Measurements from ENCODE around the gene TMEM273.

The TMEM273 gene

GRCh38 chr10:49111320-49111698, 76.9 kb downstream of the TMEM273 start:
- H3K27ac ChIP-seq, result no peak overlapping the region
- no peak for TF ChIP-seq CTCF (conservative IDR thresholded peaks at IDR 0.05; ENCODE audit: low read depth)
- ChIA-PET CTCF (no interaction called here), POLR2A (ENCODE audit: low non-redundant PET) (no interaction called here)
- no peak for DNase-seq (ENCODE audit: low spot score)

DNA sequence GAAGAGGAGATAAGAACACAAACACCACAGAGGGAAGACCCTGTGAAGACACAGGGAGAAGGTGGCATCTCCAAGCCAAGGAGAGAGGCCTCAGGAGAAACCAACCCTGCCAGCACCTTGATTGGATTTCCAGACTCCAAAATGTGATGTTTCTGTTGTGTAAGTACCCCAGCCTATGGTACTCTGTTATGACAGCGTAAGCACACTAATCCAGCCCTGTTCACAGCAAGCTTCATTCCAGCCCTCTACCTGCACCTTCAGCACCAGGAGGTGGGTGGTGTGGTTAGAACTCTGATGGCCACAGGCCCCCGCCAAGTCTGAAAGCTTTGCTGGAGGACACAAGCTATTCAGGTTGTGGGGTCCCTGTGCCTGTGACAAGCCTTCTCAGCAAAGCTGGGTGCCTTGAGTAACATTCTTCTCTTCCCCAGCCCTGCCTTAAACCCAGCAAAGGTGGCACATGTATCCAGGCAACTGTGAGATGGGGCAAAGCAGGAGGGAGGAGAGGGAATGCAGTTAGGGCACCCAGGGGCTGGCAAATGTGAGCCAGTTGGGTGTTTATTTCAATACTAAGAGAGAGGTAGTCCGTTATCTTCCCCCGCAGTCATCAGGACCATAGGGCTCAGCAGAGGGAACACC, 77.4 kb downstream of the TMEM273 start:
- H3K27ac ChIP-seq, result no peak overlapping the region
- POLR2A ChIA-PET (ENCODE audit: low non-redundant PET), result no interaction called here
- no peak for TF ChIP-seq CTCF (conservative IDR thresholded peaks at IDR 0.05; ENCODE audit: low read depth)
- no peak for DNase-seq (ENCODE audit: low spot score)
- CTCF ChIA-PET, result interaction anchor here (0.6 kb wide), 1 partner anchor 1917 kb away, joined by 3 read pairs; no protein-coding TSS in a partner anchor

DNA sequence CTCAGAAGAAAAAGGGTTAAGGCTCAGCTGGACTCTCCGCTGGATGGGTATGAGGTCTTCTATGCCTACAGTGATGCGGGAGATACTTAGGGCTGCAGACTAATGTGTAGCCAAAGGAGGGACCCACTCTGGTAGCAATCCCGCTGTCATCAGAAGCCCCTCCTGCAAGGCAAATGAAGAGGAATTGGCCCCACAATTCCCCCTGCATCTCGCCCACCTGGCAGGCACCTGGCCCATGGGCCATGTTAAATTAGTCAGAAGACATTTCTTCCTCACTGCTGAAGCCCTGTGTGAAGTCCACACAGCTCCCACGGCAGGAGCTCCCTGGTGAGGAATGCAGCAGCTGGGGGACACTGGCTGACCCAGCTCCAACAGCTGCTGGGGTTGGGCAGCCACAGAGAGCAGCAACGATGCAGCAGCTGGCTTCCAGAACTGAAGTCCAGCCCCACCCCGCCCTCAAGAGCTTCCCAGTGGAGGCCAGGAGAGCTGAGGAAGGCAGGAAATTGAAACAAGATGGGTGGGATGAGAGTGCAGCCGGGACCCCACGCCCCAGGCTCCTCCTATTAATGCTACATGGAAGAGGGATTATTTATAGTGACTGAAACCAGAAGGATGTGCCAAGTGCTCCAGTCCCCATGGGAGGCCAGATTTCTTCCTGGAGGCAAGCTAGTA, 78.4 kb downstream of the TMEM273 start:
- DNase-seq (ENCODE audit: low spot score), result no peak
- CTCF ChIA-PET, result interaction anchor here (0.6 kb wide), 1 partner anchor 1681 kb away, joined by 3 read pairs; no protein-coding TSS in a partner anchor
- H3K27ac ChIP-seq, result no peak overlapping the region
- POLR2A ChIA-PET (ENCODE audit: low non-redundant PET), result no interaction called here
- TF ChIP-seq CTCF (conservative IDR thresholded peaks at IDR 0.05; ENCODE audit: low read depth), result no peak

GRCh38 chr10:49108656-49109055, 79.5 kb downstream of the TMEM273 start:
- TF ChIP-seq CTCF (conservative IDR thresholded peaks at IDR 0.05; ENCODE audit: low read depth), result no peak
- POLR2A ChIA-PET (ENCODE audit: low non-redundant PET), result no interaction called here
- no peak for DNase-seq (ENCODE audit: low spot score)
- CTCF ChIA-PET, result no interaction called here
- no peak overlapping the region for H3K27ac ChIP-seq

GRCh38 chr10:49107887-49108267, 80.3 kb downstream of the TMEM273 start:
- CTCF ChIA-PET, result no interaction called here
- POLR2A ChIA-PET (ENCODE audit: low non-redundant PET), result no interaction called here
- no peak overlapping the region for H3K27ac ChIP-seq
- no peak for DNase-seq (ENCODE audit: low spot score)
- TF ChIP-seq CTCF (conservative IDR thresholded peaks at IDR 0.05; ENCODE audit: low read depth), result no peak

DNA sequence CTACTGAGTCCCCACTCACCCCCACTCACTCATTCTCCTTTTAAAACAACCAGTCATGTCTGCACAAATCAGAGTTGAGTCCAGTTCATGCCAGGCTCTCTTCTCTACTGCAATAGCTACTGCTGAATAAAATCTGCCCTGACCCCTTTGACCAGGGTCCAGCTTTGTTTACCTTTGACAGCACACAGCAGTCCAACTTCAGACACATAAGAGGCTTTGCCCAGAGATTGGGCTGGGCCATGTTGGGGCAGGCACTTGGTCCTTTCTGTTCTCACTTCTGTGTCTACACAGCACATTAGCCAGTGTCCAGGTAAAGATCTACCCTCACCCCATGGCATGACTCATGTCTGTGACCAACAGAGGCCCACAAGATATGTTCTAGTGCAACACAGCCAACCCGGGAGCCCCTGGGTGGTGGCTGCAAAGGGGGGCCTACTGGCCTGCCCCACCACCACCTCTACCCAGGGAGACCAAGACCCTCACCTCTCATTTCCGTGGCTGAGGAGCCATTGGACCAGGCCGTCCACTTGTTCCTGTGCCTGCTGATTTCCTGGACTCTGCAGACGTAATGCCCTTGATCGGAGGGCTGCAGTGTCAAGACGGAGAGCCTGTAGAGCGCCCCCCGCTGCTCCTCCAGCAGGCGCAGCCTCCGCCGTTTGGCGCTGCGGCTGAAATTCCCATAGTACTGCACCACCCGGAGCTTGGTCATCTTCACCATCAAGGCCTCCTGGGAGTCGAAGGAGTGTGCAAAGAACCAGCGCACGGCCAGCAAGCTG, 80.9 kb downstream of the TMEM273 start:
- no peak overlapping the region for H3K27ac ChIP-seq
- no peak for TF ChIP-seq CTCF (conservative IDR thresholded peaks at IDR 0.05; ENCODE audit: low read depth)
- ChIA-PET POLR2A (ENCODE audit: low non-redundant PET) (no interaction called here), CTCF (no interaction called here)
- DNase-seq (ENCODE audit: low spot score), result no peak

Measured in RWPE1 (cell line).